Measurements from ENCODE around the gene RFPL2. TPM values are rescaled to one million over a fixed set of nuclear protein-coding genes. Genes with fewer than 3 reads are reported as not detected.
"Not testable (repeated sequence)": the region's sequence is repeated elsewhere in the genome, so short reads cannot be mapped to it uniquely, and the experiment has no call there.

Gene RFPL2
- total and polyA plus RNA-seq, 12 donors, result 0.24 TPM; not detected in 10

GRCh38 chr22:32144496-32145274 is 60.2 kb downstream of the RFPL2 start:
- Histone ChIP-seq H3K4me1 (replicated peaks in 1 of 2) (no peaks in the 10 kb centered on the region), H3K9me3 (replicated peaks in 1 of 3) (no peaks in the 10 kb centered on the region), H3K27ac (no peak overlapping the region), H3K27me3 (no peaks in the 10 kb centered on the region), H3K36me3 (replicated peaks in 1 of 2) (no peaks in the 10 kb centered on the region), H3K4me3 (no peak overlapping the region)
- intact Hi-C loops (cut with DNase I), result no loop called here
- TF ChIP-seq, protein P1, sequence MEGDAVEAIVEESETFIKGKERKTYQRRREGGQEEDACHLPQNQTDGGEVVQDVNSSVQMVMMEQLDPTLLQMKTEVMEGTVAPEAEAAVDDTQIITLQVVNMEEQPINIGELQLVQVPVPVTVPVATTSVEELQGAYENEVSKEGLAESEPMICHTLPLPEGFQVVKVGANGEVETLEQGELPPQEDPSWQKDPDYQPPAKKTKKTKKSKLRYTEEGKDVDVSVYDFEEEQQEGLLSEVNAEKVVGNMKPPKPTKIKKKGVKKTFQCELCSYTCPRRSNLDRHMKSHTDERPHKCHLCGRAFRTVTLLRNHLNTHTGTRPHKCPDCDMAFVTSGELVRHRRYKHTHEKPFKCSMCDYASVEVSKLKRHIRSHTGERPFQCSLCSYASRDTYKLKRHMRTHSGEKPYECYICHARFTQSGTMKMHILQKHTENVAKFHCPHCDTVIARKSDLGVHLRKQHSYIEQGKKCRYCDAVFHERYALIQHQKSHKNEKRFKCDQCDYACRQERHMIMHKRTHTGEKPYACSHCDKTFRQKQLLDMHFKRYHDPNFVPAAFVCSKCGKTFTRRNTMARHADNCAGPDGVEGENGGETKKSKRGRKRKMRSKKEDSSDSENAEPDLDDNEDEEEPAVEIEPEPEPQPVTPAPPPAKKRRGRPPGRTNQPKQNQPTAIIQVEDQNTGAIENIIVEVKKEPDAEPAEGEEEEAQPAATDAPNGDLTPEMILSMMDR (IDR thresholded peaks at IDR 0.05), result no peak
- TF ChIP-seq POLR2A (IDR thresholded peaks at IDR 0.05), result no peak
- WGBS, 4 donors, result 67 to 78% (median 72%) methylated on average over 6 of the region's 6 CpGs
- no peak for DNase-seq

DNA sequence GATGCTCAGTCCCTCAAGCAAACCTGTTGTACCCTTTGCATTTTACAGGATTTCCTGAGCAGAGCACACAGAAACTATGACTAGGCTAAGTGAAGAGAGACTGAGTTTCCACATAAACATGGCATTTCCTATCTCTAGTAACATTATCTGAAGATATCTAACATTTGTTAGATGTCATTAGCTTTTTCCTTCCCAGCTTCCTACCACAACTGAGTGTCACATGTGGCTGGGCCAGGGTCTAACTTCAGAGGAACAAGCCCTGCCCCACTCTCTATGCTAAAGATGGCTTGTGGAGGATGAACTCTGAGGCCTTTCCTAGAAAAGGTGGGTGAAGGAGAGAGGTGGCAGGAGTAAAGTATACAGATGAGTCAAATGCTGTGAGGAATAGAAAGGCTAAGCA is 62.3 kb downstream of the RFPL2 start:
- Histone ChIP-seq H3K36me3 (replicated peaks in 1 of 2) (no peaks in the 10 kb centered on the region), H3K9me3 (replicated peaks in 1 of 3) (no peaks in the 10 kb centered on the region), H3K4me3 (no peak overlapping the region), H3K4me1 (replicated peaks in 1 of 2) (no peaks in the 10 kb centered on the region), H3K27me3 (no peaks in the 10 kb centered on the region), H3K27ac (no peak overlapping the region)
- DNase-seq, result no peak
- TF ChIP-seq POLR2A (IDR thresholded peaks at IDR 0.05), result no peak
- TF ChIP-seq, protein P1 (IDR thresholded peaks at IDR 0.05), result no peak
- intact Hi-C loops (cut with DNase I), result no loop called here

DNA sequence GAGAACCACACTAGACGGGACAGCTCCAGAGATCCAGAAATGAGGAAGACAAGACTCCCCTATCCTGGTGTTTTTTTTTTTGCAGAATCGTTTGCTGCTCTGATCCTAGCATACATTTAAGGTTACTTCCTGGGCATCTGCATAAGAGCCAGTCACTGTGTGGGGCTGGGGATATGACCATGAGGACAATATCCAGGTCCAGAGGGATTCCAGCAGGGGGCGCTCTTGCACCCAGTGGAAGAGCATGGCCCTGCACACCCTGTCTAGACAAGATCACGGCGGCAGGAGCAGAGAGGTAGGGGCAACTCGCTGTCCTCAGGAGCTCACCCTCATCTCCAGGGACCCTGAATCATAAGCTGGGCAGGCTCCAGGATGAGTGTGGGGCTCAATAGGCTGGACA is 64.2 kb downstream of the RFPL2 start:
- H3K27ac ChIP-seq; H3K27me3 ChIP-seq; H3K36me3 ChIP-seq (replicated peaks in 1 of 2); DNase-seq; H3K9me3 ChIP-seq (replicated peaks in 1 of 3); intact Hi-C loops (cut with DNase I); H3K4me1 ChIP-seq (replicated peaks in 1 of 2); H3K4me3 ChIP-seq: not testable (repeated sequence)
- TF ChIP-seq, protein P1 (IDR thresholded peaks at IDR 0.05), result peak in 2 of 6 experiments; percentile 11 to 31
- WGBS, 4 donors, result 40 to 42% (median 40%) methylated on average over 2 to 6 of the region's 6 CpGs; no CpG with 5 or more reads in 1 of the 4 donors

Small RNA genes lying within 50 kb of the gene (small RNA-seq; reads per million reads assigned to genes)
- gene RF02171, result 0 reads per million in 2 donors

Other genes starting within 250 kb of the RFPL2 start
- gene SLC5A1, start 161.8 kb downstream of the RFPL2 start, total RNA-seq, result under 1 TPM in 1 of 9 donors, not detected in 8; 0.04 TPM
- gene SLC5A1, start 161.8 kb downstream of the RFPL2 start, polyA plus RNA-seq, result under 1 TPM in 1 of 3 donors, not detected in 2; under 0.01 TPM
- gene C22orf42, start 45.8 kb downstream of the RFPL2 start, total RNA-seq, result under 1 TPM in 2 of 9 donors, not detected in 7; 0.28 to 0.55 TPM
- under 1 TPM; 0.17 to 0.80 (median 0.57) TPM for gene C22orf42, start 45.8 kb downstream of the RFPL2 start, polyA plus RNA-seq
- gene SLC5A4, start 50.3 kb upstream of the RFPL2 start, total RNA-seq, result under 1 TPM in 8 of 9 donors, not detected in 1; 0.14 to 0.70 (median 0.43) TPM
- gene SLC5A4, start 50.3 kb upstream of the RFPL2 start, polyA plus RNA-seq, result under 1 TPM; 0.07 to 0.27 (median 0.24) TPM
- gene RFPL3, start 152.8 kb upstream of the RFPL2 start, total RNA-seq, result not detected
- not detected for gene RFPL3, start 152.8 kb upstream of the RFPL2 start, polyA plus RNA-seq
- gene RTCB, start 207.2 kb upstream of the RFPL2 start, total RNA-seq, result 100 to 1,000 TPM in 1 of 9 donors, 10 to 100 TPM in 8; 54.7 to 108 (median 64.9) TPM
- gene RTCB, start 207.2 kb upstream of the RFPL2 start, polyA plus RNA-seq, result 10 to 100 TPM; 24.7 to 78.8 (median 31.8) TPM

All from adrenal gland (tissue), 12 donors.